ENCODE data around the gene PPIP5K2.

DNA sequence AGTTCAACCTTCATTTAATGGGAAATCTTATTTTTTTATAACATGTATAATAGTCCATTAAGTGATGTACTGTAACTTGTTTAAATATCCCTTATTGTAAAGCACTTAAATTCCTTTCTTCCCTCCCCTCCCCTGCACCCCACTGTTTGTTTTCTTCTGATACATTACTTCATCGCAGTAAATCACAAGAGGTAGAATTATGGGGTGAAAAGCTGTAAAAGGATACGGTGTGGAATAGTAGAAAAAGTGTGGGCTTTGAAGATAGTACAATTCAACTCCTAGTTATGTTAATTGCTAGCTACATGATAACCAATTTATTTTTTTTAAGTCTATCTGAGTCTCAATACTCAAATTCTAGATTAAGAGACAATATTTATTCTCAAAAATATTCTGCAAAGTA, 96.6 kb downstream of the PPIP5K2 start:
- TF ChIP-seq, protein P1, sequence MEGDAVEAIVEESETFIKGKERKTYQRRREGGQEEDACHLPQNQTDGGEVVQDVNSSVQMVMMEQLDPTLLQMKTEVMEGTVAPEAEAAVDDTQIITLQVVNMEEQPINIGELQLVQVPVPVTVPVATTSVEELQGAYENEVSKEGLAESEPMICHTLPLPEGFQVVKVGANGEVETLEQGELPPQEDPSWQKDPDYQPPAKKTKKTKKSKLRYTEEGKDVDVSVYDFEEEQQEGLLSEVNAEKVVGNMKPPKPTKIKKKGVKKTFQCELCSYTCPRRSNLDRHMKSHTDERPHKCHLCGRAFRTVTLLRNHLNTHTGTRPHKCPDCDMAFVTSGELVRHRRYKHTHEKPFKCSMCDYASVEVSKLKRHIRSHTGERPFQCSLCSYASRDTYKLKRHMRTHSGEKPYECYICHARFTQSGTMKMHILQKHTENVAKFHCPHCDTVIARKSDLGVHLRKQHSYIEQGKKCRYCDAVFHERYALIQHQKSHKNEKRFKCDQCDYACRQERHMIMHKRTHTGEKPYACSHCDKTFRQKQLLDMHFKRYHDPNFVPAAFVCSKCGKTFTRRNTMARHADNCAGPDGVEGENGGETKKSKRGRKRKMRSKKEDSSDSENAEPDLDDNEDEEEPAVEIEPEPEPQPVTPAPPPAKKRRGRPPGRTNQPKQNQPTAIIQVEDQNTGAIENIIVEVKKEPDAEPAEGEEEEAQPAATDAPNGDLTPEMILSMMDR (conservative IDR thresholded peaks at IDR 0.05 in 1 of 2, IDR thresholded peaks at IDR 0.05 in 1 of 2; ENCODE audit: extremely low read depth in 1 of 2, insufficient read depth in 1 of 2, low read depth in 1 of 2, low read length in 2 of 2): no peak
- TF ChIP-seq EZH2 (IDR thresholded peaks at IDR 0.05; ENCODE audit: borderline replicate concordance, low read length): no peak

Data from mammary epithelial cell (primary cell).